Mesenchymal stem cell (in vitro differentiated cells and primary cell): ENCODE results near the gene FOXN3.

Experiments
- DNase-seq: peaks from one replicate; pipeline ENCODE4 v3.0.0-alpha.2; 2013
- H2AFZ ChIP-seq: one replicate; pipeline ENCODE4 v1.6.1; 2013; ENCODE audit warnings: low read depth, mild to moderate bottlenecking, control low read depth, inconsistent platforms, low read length, moderate library complexity
- H2AK5ac ChIP-seq: 2 replicates; pipeline ENCODE4 v1.6.1; 2013; ENCODE audit warnings: low read length, moderate library complexity, mild to moderate bottlenecking, inconsistent platforms; ENCODE audit not compliant: severe bottlenecking
- H2BK120ac ChIP-seq: one replicate; pipeline ENCODE4 v1.6.1; 2013; ENCODE audit warnings: low read depth, mild to moderate bottlenecking, inconsistent platforms, low read length, moderate library complexity
- H2BK12ac ChIP-seq, 2 experiments: one replicate each; pipeline ENCODE4 v1.6.1; 2013; ENCODE audit warnings: inconsistent platforms in 2 of 2, low read length in 2 of 2, mild to moderate bottlenecking in 2 of 2, moderate library complexity in 2 of 2, control low read depth in 1 of 2
- H2BK15ac ChIP-seq: one replicate; pipeline ENCODE4 v1.6.1; 2013; ENCODE audit warnings: mild to moderate bottlenecking, low read depth, inconsistent platforms; ENCODE audit not compliant: poor library complexity, severe bottlenecking
- H2BK5ac ChIP-seq: 2 replicates; pipeline ENCODE4 v1.6.1; 2013; ENCODE audit warnings: low read depth, mild to moderate bottlenecking, low read length, control low read depth, inconsistent platforms; ENCODE audit not compliant: poor library complexity, severe bottlenecking
- H3K14ac ChIP-seq, 2 experiments: one replicate each; pipeline ENCODE4 v1.6.1; 2013; ENCODE audit warnings: inconsistent platforms in 2 of 2, low read length in 2 of 2, control low read depth in 1 of 2, mild to moderate bottlenecking in 1 of 2, moderate library complexity in 1 of 2
- H3K18ac ChIP-seq, 2 experiments: one replicate each; pipeline ENCODE4 v1.6.1; 2013; ENCODE audit warnings: inconsistent platforms in 2 of 2, low read length in 2 of 2, control low read depth in 1 of 2, low read depth in 1 of 2, mild to moderate bottlenecking in 1 of 2
- H3K23ac ChIP-seq, 2 experiments: one replicate each; pipeline ENCODE4 v1.6.1; 2013; ENCODE audit warnings: inconsistent platforms in 2 of 2, low read length in 2 of 2, mild to moderate bottlenecking in 2 of 2, moderate library complexity in 2 of 2, control low read depth in 1 of 2
- H3K27ac ChIP-seq: 2 replicates; pipeline ENCODE4 v1.5.1; 2013; ENCODE audit warnings: mild to moderate bottlenecking, moderate library complexity, low read length, control low read depth, inconsistent platforms; ENCODE audit not compliant: poor library complexity, severe bottlenecking
- H3K27me3 ChIP-seq, 2 experiments: 2 replicates each; pipeline versions ENCODE4 v1.6.1 to v1.7.0; 2013; ENCODE audit warnings: low read length in 2 of 2, mild to moderate bottlenecking in 2 of 2, moderate library complexity in 2 of 2, control low read depth in 1 of 2, inconsistent platforms in 1 of 2; ENCODE audit not compliant: control insufficient read depth in 1 of 2, insufficient read depth in 1 of 2
- H3K36me3 ChIP-seq, 2 experiments: 2 replicates each; pipeline versions ENCODE4 v1.6.1 to v1.7.0; 2013; ENCODE audit warnings: low read length in 2 of 2, control low read depth in 1 of 2, inconsistent platforms in 1 of 2, low read depth in 1 of 2, mild to moderate bottlenecking in 1 of 2; ENCODE audit not compliant: insufficient read depth in 2 of 2, control insufficient read depth in 1 of 2
- H3K4ac ChIP-seq, 2 experiments: one replicate each; pipeline ENCODE4 v1.6.1; 2013; ENCODE audit warnings: inconsistent platforms in 2 of 2, low read length in 2 of 2, mild to moderate bottlenecking in 2 of 2, moderate library complexity in 2 of 2, control low read depth in 1 of 2, low read depth in 1 of 2
- H3K4me1 ChIP-seq: 2 replicates; pipeline ENCODE4 v1.6.1; 2013; ENCODE audit warnings: low read depth, low read length, control low read depth; ENCODE audit not compliant: control insufficient read depth, insufficient read depth
- H3K4me2 ChIP-seq: 2 replicates; pipeline ENCODE4 v1.6.1; 2013; ENCODE audit warnings: low read length, mild to moderate bottlenecking, inconsistent platforms; ENCODE audit not compliant: poor library complexity, severe bottlenecking
- H3K4me3 ChIP-seq, 2 experiments: 2 replicates each; pipeline versions ENCODE4 v1.5.1 to v1.7.0; 2013; ENCODE audit warnings: low read length in 2 of 2, mild to moderate bottlenecking in 2 of 2, control low read depth in 1 of 2, low read depth in 1 of 2; ENCODE audit not compliant: insufficient read depth in 1 of 2
- H3K79me1 ChIP-seq: replicated peaks from 2 replicates; pipeline ENCODE4 v1.6.1; 2013; ENCODE audit warnings: mild to moderate bottlenecking, control low read depth, low read length, inconsistent platforms; ENCODE audit not compliant: poor library complexity, severe bottlenecking
- H3K9ac ChIP-seq: 2 replicates; pipeline ENCODE4 v1.7.0; 2013; ENCODE audit warnings: mild to moderate bottlenecking, low read length, moderate library complexity
- H3K9me3 ChIP-seq: 2 replicates; pipeline ENCODE4 v1.7.0; 2013; ENCODE audit warnings: mild to moderate bottlenecking, low read length; ENCODE audit not compliant: control insufficient read depth
- H4K8ac ChIP-seq: one replicate; pipeline ENCODE4 v1.6.1; 2013; ENCODE audit warnings: inconsistent platforms, mild to moderate bottlenecking, low read length, moderate library complexity
- H4K91ac ChIP-seq: one replicate; pipeline ENCODE4 v1.6.1; 2013; ENCODE audit warnings: mild to moderate bottlenecking, low read length, inconsistent platforms
- WGBS: methylation state at CpG from one replicate; pipeline ENCODE4 v1.1.7; 2013; ENCODE audit warnings: mixed read lengths; 5-methylcytosine and 5-hydroxymethylcytosine counted together

FOXN3 gene

GRCh38 chr14:89197623-89198022 lies 219.4 kb downstream of the FOXN3 start:
- no peak overlapping the region for H2AK5ac ChIP-seq
- H2BK5ac ChIP-seq, result no peak overlapping the region
- H4K8ac ChIP-seq, result no peak overlapping the region
- no peak overlapping the region for H3K27ac ChIP-seq
- H2AFZ ChIP-seq, result no peak overlapping the region
- no peak overlapping the region for H2BK15ac ChIP-seq
- DNase-seq, result no peak
- H3K9ac ChIP-seq, result no peak overlapping the region
- H2BK120ac ChIP-seq, result no peak overlapping the region
- no peaks in the 10 kb centered on the region for H3K27me3 ChIP-seq
- H3K4me3 ChIP-seq, result no peak overlapping the region
- no peaks in the 10 kb centered on the region for H3K9me3 ChIP-seq
- no peak overlapping the region for H3K23ac ChIP-seq
- H3K18ac ChIP-seq, result no peak overlapping the region
- no peak overlapping the region for H3K4me2 ChIP-seq
- H3K4me1 ChIP-seq, result no peaks in the 10 kb centered on the region
- peaks cover 2 to 5% of the 10 kb centered on the region in 2 experiments for H3K36me3 ChIP-seq
- H3K79me1 ChIP-seq, result peaks cover 47% of the 10 kb centered on the region
- no peak overlapping the region for H4K91ac ChIP-seq
- H3K4ac ChIP-seq, result no peak overlapping the region
- H3K14ac ChIP-seq, result no peak overlapping the region
- no peak overlapping the region for H2BK12ac ChIP-seq
- WGBS, result 100% methylated on average over 4 of the region's 4 CpGs

GRCh38 chr14:89196545-89196944 lies 220.5 kb downstream of the FOXN3 start:
- no peak overlapping the region for H2AFZ ChIP-seq
- no peak overlapping the region for H3K4ac ChIP-seq
- H3K36me3 ChIP-seq, result peaks cover under 1 to 2% of the 10 kb centered on the region in 2 experiments
- no peak overlapping the region for H3K4me3 ChIP-seq
- H3K14ac ChIP-seq, result no peak overlapping the region
- H4K91ac ChIP-seq, result no peak overlapping the region
- no peak overlapping the region for H3K9ac ChIP-seq
- no peak for DNase-seq
- no peak overlapping the region for H2AK5ac ChIP-seq
- no peak overlapping the region for H2BK5ac ChIP-seq
- H2BK12ac ChIP-seq, result no peak overlapping the region
- no peak overlapping the region for H3K18ac ChIP-seq
- no peaks in the 10 kb centered on the region for H3K9me3 ChIP-seq
- no peak overlapping the region for H3K4me2 ChIP-seq
- H3K79me1 ChIP-seq, result peaks cover 43% of the 10 kb centered on the region
- no peak overlapping the region for H2BK15ac ChIP-seq
- H3K23ac ChIP-seq, result no peak overlapping the region
- no peak overlapping the region for H2BK120ac ChIP-seq
- H3K27ac ChIP-seq, result no peak overlapping the region
- H3K4me1 ChIP-seq, result no peaks in the 10 kb centered on the region
- no peak overlapping the region for H4K8ac ChIP-seq
- H3K27me3 ChIP-seq, result no peaks in the 10 kb centered on the region
- WGBS, result 98% methylated on average over 3 of the region's 3 CpGs

GRCh38 chr14:89194376-89194775 lies 222.7 kb downstream of the FOXN3 start:
- no peak overlapping the region for H3K27ac ChIP-seq
- H3K18ac ChIP-seq, result no peak overlapping the region
- H2BK5ac ChIP-seq, result no peak overlapping the region
- no peaks in the 10 kb centered on the region for H3K4me1 ChIP-seq
- H3K4me3 ChIP-seq, result no peak overlapping the region
- H3K27me3 ChIP-seq, result no peaks in the 10 kb centered on the region
- no peak for DNase-seq
- no peak overlapping the region for H3K23ac ChIP-seq
- 100% methylated on average over 1 of the region's 1 CpG for WGBS
- H2AFZ ChIP-seq, result no peak overlapping the region
- peaks cover 41% of the 10 kb centered on the region for H3K79me1 ChIP-seq
- no peak overlapping the region for H2AK5ac ChIP-seq
- H3K14ac ChIP-seq, result no peak overlapping the region
- H3K9ac ChIP-seq, result no peak overlapping the region
- peaks cover under 1 to 5% of the 10 kb centered on the region in 2 experiments for H3K36me3 ChIP-seq
- no peak overlapping the region for H4K91ac ChIP-seq
- H3K9me3 ChIP-seq, result no peaks in the 10 kb centered on the region
- H4K8ac ChIP-seq, result no peak overlapping the region
- H2BK120ac ChIP-seq, result no peak overlapping the region
- H3K4ac ChIP-seq, result no peak overlapping the region
- no peak overlapping the region for H2BK15ac ChIP-seq
- no peak overlapping the region for H3K4me2 ChIP-seq
- H2BK12ac ChIP-seq, result no peak overlapping the region

- H2BK120ac ChIP-seq, result no peak overlapping the region
- peaks cover 6 to 19% of the 10 kb centered on the region in 2 experiments for H3K36me3 ChIP-seq
- H3K4ac ChIP-seq, result no peak overlapping the region
- H4K91ac ChIP-seq, result no peak overlapping the region
- no peak overlapping the region for H3K4me3 ChIP-seq
- no peak overlapping the region for H2AK5ac ChIP-seq
- peaks cover 35% of the 10 kb centered on the region for H3K79me1 ChIP-seq
- H2AFZ ChIP-seq, result no peak overlapping the region
- 93% methylated on average over 11 of the region's 11 CpGs for WGBS
- H3K9ac ChIP-seq, result no peak overlapping the region
- H3K23ac ChIP-seq, result no peak overlapping the region
- no peak overlapping the region for H2BK15ac ChIP-seq
- H3K18ac ChIP-seq, result no peak overlapping the region
- H3K27me3 ChIP-seq, result no peaks in the 10 kb centered on the region
- no peak overlapping the region for H2BK5ac ChIP-seq
- H3K14ac ChIP-seq, result no peak overlapping the region
- no peak overlapping the region for H4K8ac ChIP-seq
- no peak overlapping the region for H3K4me2 ChIP-seq
- H3K9me3 ChIP-seq, result no peaks in the 10 kb centered on the region
- peak; percentile 21 for DNase-seq
- H2BK12ac ChIP-seq, result no peak overlapping the region
- H3K4me1 ChIP-seq, result peaks cover 4% of the 10 kb centered on the region
- no peak overlapping the region for H3K27ac ChIP-seq
Observed at GRCh38 chr14:89190765-89191513, 226.1 kb downstream of the FOXN3 start.
